ENCODE results near the gene CDH4. TPM values are rescaled to one million over a fixed set of nuclear protein-coding genes. Genes with fewer than 3 reads are reported as not detected.

Gene CDH4
- total and polyA plus RNA-seq, 4 experiments from 2014 or later, result 0.39 to 1.1 (median 0.41) TPM; not detected in 1

DNA sequence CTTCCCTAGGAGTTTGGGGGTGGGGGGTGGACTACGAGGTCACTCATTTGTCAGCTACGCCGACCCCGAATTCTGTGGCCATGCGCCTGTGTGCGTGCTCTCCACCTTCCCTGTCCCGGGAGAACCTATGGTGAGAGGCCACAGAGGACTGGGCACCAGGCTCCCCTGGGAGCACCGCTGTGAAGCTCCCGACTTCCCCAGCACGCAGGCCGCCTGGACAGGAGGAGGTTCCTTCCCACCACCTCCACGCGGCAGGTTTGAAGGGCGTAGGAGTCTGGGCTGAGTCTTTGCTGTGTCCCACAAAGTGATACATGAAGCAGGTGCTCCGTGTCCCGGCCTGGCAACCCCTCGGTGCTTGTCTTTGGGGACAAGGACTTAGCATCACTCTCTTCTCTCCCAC, 107.2 kb downstream of the CDH4 start:
- CTCF ChIA-PET (ENCODE audit: partially characterized antibody), result no interaction called here
- Mint-ChIP-seq H3K9me3 (peaks cover 0 to 3% (median 0%) of the 10 kb centered on the region in 8 donors), H3K36me3 (no peaks in the 10 kb centered on the region), H3K27ac (no peak overlapping the region), H3K4me3 (no peak overlapping the region), H3K27me3 (peaks cover 2 to 4% of the 10 kb centered on the region in 2 donors), H3K4me1 (no peaks in the 10 kb centered on the region)
- Histone ChIP-seq H3K4me3 (ENCODE audit: low read length in 2 of 2) (no peak overlapping the region), H3K36me3 (ENCODE audit: insufficient read depth, low read length) (no peaks in the 10 kb centered on the region), H3K27me3 (ENCODE audit: insufficient read depth, low read length) (no peaks in the 10 kb centered on the region), H3K9me3 (ENCODE audit: control insufficient read depth in 1 of 2, low read length in 2 of 2) (no peaks in the 10 kb centered on the region), H3K27ac (ENCODE audit: low read depth, low read length) (no peak overlapping the region), H3K4me1 (ENCODE audit: insufficient read depth, low read length) (no peaks in the 10 kb centered on the region)
- intact Hi-C loops (cut with micrococcal nuclease), result no loop called here
- POLR2A ChIA-PET (ENCODE audit: partially characterized antibody), result no interaction called here
- no peak for DNase-seq

DNA sequence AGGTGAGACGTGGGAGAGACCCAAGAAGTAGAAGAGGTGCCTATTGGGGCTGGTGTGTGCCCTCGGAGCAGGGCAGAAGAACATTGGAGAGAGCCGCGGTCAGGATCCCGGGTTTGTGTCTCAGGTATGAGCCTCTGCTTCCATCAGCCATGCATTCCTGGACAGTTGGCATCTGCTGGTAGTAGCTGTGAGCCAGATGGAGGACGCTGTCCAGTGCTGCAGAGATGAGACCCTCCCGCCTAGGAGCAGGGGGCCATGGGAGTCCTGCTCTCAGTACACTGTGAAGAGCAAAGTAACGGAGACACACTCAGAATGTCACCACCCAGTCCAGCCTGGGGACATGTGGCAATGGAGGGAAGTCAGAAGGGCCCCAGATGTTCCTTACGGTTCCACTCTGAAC, 108.2 kb downstream of the CDH4 start:
- POLR2A ChIA-PET (ENCODE audit: partially characterized antibody), result no interaction called here
- Histone ChIP-seq H3K27me3 (ENCODE audit: insufficient read depth, low read length) (no peaks in the 10 kb centered on the region), H3K27ac (ENCODE audit: low read depth, low read length) (no peak overlapping the region), H3K4me3 (ENCODE audit: low read length in 2 of 2) (no peak overlapping the region), H3K36me3 (ENCODE audit: insufficient read depth, low read length) (no peaks in the 10 kb centered on the region), H3K4me1 (ENCODE audit: insufficient read depth, low read length) (no peaks in the 10 kb centered on the region), H3K9me3 (ENCODE audit: control insufficient read depth in 1 of 2, low read length in 2 of 2) (no peaks in the 10 kb centered on the region)
- Mint-ChIP-seq H3K36me3 (no peaks in the 10 kb centered on the region), H3K4me1 (no peaks in the 10 kb centered on the region), H3K9me3 (peaks cover 0 to 3% (median 0%) of the 10 kb centered on the region in 8 donors), H3K4me3 (no peak overlapping the region), H3K27me3 (peaks cover 2 to 4% of the 10 kb centered on the region in 2 donors), H3K27ac (no peak overlapping the region)
- no peak for DNase-seq
- CTCF ChIA-PET (ENCODE audit: partially characterized antibody), result no interaction called here
- intact Hi-C loops (cut with micrococcal nuclease), result no loop called here

DNA sequence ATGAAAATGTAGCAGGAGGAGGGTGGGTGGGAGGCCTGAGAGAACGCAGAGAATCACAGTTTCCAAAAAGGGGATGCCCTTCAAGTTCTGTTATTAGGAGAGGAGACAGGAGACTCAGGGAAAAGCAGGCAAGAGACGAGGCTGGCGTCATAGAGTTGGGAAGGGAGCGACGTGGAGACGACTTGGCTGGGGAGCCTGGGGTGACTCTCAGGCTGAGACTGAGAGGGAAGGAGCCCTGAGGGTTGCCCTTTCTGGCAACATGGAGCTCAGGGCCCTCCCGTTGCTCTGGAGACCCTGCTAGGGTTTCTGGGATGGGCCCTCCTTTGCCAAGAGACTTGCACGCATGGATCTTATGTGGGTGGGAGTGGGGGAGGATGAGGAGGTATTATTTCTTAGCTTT, 108.9 kb downstream of the CDH4 start:
- Mint-ChIP-seq H3K4me3 (no peak overlapping the region), H3K27me3 (peaks cover 0 to 4% of the 10 kb centered on the region in 2 donors), H3K27ac (no peak overlapping the region), H3K9me3 (peaks cover 0 to 3% (median 0%) of the 10 kb centered on the region in 8 donors), H3K4me1 (no peaks in the 10 kb centered on the region), H3K36me3 (no peaks in the 10 kb centered on the region)
- H3K9me3 ChIP-seq (ENCODE audit: control insufficient read depth in 1 of 2, low read length in 2 of 2), result no peaks in the 10 kb centered on the region
- DNase-seq, result no peak
- CTCF ChIA-PET (ENCODE audit: partially characterized antibody), result no interaction called here
- no peaks in the 10 kb centered on the region for H3K27me3 ChIP-seq (ENCODE audit: insufficient read depth, low read length)
- H3K4me1 ChIP-seq (ENCODE audit: insufficient read depth, low read length), result no peaks in the 10 kb centered on the region
- intact Hi-C loops (cut with micrococcal nuclease), result no loop called here
- POLR2A ChIA-PET (ENCODE audit: partially characterized antibody), result no interaction called here
- no peak overlapping the region for H3K4me3 ChIP-seq (ENCODE audit: low read length in 2 of 2)
- H3K27ac ChIP-seq (ENCODE audit: low read depth, low read length), result no peak overlapping the region
- no peaks in the 10 kb centered on the region for H3K36me3 ChIP-seq (ENCODE audit: insufficient read depth, low read length)

DNA sequence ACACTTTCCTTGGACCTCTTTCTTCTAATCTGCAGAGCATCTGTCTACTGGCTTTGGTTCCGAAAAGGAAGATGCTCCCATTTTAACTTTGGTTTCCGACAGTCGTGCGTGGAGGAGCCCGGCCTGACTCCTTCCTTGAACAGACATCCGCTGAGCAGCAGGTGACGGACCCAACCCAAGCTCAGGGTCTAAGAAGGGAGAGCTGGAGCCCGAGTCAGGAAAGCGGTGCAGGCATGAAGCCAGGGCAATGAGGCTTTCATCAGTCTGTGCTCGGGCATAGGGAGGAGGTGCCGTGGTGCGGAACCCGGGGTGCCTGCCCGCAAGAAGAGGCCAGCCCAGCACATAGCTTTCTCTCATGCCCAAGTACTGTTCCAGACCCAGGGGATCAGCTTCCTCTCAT, 109.4 kb downstream of the CDH4 start:
- H3K4me3 Mint-ChIP-seq, result no peak overlapping the region
- CTCF ChIA-PET (ENCODE audit: partially characterized antibody), result no interaction called here
- peaks cover 0 to 3% (median 0%) of the 10 kb centered on the region in 8 donors for H3K9me3 Mint-ChIP-seq
- no peak overlapping the region for H3K27ac Mint-ChIP-seq
- POLR2A ChIA-PET (ENCODE audit: partially characterized antibody), result no interaction called here
- H3K4me1 ChIP-seq (ENCODE audit: insufficient read depth, low read length), result no peaks in the 10 kb centered on the region
- DNase-seq, result no peak
- no peak overlapping the region for H3K27ac ChIP-seq (ENCODE audit: low read depth, low read length)
- peaks cover 0 to 4% of the 10 kb centered on the region in 2 donors for H3K27me3 Mint-ChIP-seq
- intact Hi-C loops (cut with micrococcal nuclease), result no loop called here
- no peaks in the 10 kb centered on the region for H3K36me3 Mint-ChIP-seq
- no peaks in the 10 kb centered on the region for H3K36me3 ChIP-seq (ENCODE audit: insufficient read depth, low read length)
- H3K9me3 ChIP-seq (ENCODE audit: control insufficient read depth in 1 of 2, low read length in 2 of 2), result no peaks in the 10 kb centered on the region
- no peaks in the 10 kb centered on the region for H3K4me1 Mint-ChIP-seq
- H3K4me3 ChIP-seq (ENCODE audit: low read length in 2 of 2), result no peak overlapping the region
- no peaks in the 10 kb centered on the region for H3K27me3 ChIP-seq (ENCODE audit: insufficient read depth, low read length)

DNA sequence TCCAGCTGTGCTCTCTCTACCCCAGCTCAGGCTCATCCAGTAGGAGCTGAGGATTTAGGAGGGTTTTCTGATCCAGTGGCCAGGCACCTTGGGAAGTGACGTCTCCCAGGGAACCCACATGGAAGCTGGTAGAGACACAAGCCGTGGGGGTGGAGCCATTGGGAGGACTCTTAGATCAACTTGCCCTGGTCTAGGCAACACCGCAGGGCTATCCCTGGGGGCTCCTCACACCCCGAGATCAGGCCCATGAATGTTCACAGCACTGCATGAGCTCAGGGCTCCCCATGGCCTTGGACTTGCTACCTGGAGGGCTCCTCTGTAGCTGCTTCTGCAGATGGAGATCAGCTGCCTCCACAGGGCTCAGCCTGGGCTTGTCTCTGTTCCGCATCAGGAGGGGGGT, 112.1 kb downstream of the CDH4 start:
- no peaks in the 10 kb centered on the region for H3K36me3 ChIP-seq (ENCODE audit: insufficient read depth, low read length)
- no peaks in the 10 kb centered on the region for H3K4me1 ChIP-seq (ENCODE audit: insufficient read depth, low read length)
- no peaks in the 10 kb centered on the region for H3K27me3 ChIP-seq (ENCODE audit: insufficient read depth, low read length)
- H3K27me3 Mint-ChIP-seq, result no peaks in the 10 kb centered on the region
- ChIA-PET POLR2A (ENCODE audit: partially characterized antibody) (no interaction called here), CTCF (ENCODE audit: partially characterized antibody) (no interaction called here)
- H3K4me3 Mint-ChIP-seq, result no peak overlapping the region
- no peak overlapping the region for H3K27ac Mint-ChIP-seq
- intact Hi-C loops (cut with micrococcal nuclease), result no loop called here
- no peaks in the 10 kb centered on the region for H3K9me3 ChIP-seq (ENCODE audit: control insufficient read depth in 1 of 2, low read length in 2 of 2)
- no peak overlapping the region for H3K27ac ChIP-seq (ENCODE audit: low read depth, low read length)
- no peaks in the 10 kb centered on the region for H3K36me3 Mint-ChIP-seq
- H3K4me1 Mint-ChIP-seq, result no peaks in the 10 kb centered on the region
- DNase-seq, result no peak
- H3K9me3 Mint-ChIP-seq, result peaks cover 0 to 3% (median 0%) of the 10 kb centered on the region in 8 donors
- no peak overlapping the region for H3K4me3 ChIP-seq (ENCODE audit: low read length in 2 of 2)

DNA sequence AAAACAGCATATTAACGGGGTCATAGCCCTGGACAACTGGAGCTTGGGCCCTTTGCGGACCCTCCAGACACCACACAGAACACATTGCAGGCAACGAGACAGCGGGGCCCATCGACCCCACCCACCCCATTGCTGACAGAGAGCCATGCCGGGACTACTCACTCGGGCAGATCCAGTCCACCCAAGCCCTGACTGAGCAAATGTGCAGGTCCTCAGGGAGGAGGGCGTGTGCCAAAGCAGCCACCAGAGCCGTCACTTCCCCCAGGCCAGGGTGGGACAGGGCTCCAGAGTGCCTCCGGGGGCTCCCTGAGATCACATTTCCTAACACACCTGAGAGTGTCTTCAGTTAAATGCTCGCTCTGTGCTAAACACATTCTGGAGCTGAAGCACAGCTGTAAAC, 114.9 kb downstream of the CDH4 start:
- H3K4me3 Mint-ChIP-seq, result no peak overlapping the region
- H3K36me3 ChIP-seq (ENCODE audit: insufficient read depth, low read length), result no peaks in the 10 kb centered on the region
- H3K4me3 ChIP-seq (ENCODE audit: low read length in 2 of 2), result no peak overlapping the region
- DNase-seq, result no peak
- H3K36me3 Mint-ChIP-seq, result no peaks in the 10 kb centered on the region
- no peak overlapping the region for H3K27ac ChIP-seq (ENCODE audit: low read depth, low read length)
- H3K9me3 Mint-ChIP-seq, result peaks cover 0 to 3% (median 0%) of the 10 kb centered on the region in 8 donors
- no peak overlapping the region for H3K27ac Mint-ChIP-seq
- POLR2A ChIA-PET (ENCODE audit: partially characterized antibody), result no interaction called here
- no peaks in the 10 kb centered on the region for H3K27me3 ChIP-seq (ENCODE audit: insufficient read depth, low read length)
- no peaks in the 10 kb centered on the region for H3K4me1 ChIP-seq (ENCODE audit: insufficient read depth, low read length)
- intact Hi-C loops (cut with micrococcal nuclease), result no loop called here
- no peaks in the 10 kb centered on the region for H3K9me3 ChIP-seq (ENCODE audit: control insufficient read depth in 1 of 2, low read length in 2 of 2)
- H3K4me1 Mint-ChIP-seq, result no peaks in the 10 kb centered on the region
- CTCF ChIA-PET (ENCODE audit: partially characterized antibody), result no interaction called here
- H3K27me3 Mint-ChIP-seq, result no peaks in the 10 kb centered on the region

DNA sequence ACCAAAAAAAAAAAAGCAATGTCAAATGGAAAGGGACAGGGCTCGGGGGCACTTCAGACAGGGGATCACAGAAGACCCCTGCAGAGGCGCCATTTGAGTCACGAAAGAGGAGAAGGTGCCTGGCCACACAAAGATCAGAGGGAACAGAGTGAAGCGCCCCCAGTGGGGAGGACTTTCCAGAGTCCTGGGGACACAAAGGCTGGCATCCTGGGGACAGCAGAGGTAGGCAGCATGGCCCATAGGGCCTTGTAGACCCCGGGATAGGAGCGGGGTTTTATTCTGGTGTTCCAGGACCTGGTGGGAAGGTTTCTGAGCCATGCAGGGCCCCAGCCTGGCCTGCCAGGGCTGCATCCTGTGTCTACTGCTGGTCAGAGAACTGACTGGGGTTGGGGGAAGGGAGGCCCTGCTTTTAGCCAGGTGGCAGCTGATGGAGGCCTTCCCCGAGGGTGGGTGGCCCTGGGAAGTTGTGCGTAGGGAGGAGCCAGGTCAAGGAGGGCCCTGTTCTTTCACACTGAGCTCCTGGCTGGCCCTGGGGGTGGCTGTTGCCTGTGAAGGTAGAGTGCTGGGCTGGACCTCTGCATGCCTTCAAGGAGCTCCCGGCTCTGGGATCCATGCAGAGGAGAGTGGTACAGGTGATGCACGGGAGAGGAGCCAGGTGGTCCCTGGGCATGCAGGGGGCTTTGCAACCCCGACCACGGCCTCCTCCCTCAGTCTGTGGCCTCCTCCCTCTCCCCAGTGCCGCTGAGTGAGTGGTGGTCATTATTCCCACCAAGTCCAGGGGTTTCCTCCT, 117.9 kb downstream of the CDH4 start:
- Histone ChIP-seq H3K36me3 (ENCODE audit: insufficient read depth, low read length) (no peaks in the 10 kb centered on the region), H3K4me1 (ENCODE audit: insufficient read depth, low read length) (no peaks in the 10 kb centered on the region), H3K4me3 (ENCODE audit: low read length in 2 of 2) (no peak overlapping the region), H3K9me3 (ENCODE audit: control insufficient read depth in 1 of 2, low read length in 2 of 2) (no peaks in the 10 kb centered on the region), H3K27me3 (ENCODE audit: insufficient read depth, low read length) (no peaks in the 10 kb centered on the region), H3K27ac (ENCODE audit: low read depth, low read length) (no peak overlapping the region)
- H3K27ac Mint-ChIP-seq, result no peak overlapping the region
- no peaks in the 10 kb centered on the region for H3K27me3 Mint-ChIP-seq
- intact Hi-C loops (cut with micrococcal nuclease), result no loop called here
- DNase-seq, result no peak
- no peak overlapping the region for H3K4me3 Mint-ChIP-seq
- ChIA-PET CTCF (ENCODE audit: partially characterized antibody) (no interaction called here), POLR2A (ENCODE audit: partially characterized antibody) (no interaction called here)
- H3K4me1 Mint-ChIP-seq, result no peaks in the 10 kb centered on the region
- peaks cover 0 to 3% (median 0%) of the 10 kb centered on the region in 8 donors for H3K9me3 Mint-ChIP-seq
- no peaks in the 10 kb centered on the region for H3K36me3 Mint-ChIP-seq
